ENCODE results near the gene SLC27A5.

DNA sequence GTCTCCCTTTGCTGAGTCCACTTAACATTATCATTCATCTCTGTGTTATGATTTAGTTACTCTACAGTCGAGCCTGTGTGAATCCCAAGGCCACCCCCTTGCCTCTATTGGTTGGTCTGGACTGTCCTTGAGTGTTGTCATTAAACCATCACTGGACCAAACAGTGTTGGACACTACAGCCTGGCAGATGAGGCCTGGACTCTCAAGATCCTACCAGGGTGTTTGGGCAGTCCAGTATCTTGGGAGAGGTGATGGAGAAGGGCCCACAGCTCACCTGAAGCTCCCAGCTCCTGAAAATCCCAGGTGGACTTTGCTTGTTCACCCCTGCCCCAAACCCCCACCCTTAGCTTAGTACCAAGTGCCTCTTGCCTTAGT, 39.3 kb upstream of the SLC27A5 start:
- TF ChIP-seq ZNF114 (CRISPR knock-in tag; IDR thresholded peaks at IDR 0.05) = no peak
- no peak for TF ChIP-seq EZH2 (IDR thresholded peaks at IDR 0.05; ENCODE audit: low read depth, unreplicated experiment)
- no peak for TF ChIP-seq EZH2phosphoT487 (IDR thresholded peaks at IDR 0.05; ENCODE audit: unreplicated experiment)
- TF ChIP-seq, protein P1, sequence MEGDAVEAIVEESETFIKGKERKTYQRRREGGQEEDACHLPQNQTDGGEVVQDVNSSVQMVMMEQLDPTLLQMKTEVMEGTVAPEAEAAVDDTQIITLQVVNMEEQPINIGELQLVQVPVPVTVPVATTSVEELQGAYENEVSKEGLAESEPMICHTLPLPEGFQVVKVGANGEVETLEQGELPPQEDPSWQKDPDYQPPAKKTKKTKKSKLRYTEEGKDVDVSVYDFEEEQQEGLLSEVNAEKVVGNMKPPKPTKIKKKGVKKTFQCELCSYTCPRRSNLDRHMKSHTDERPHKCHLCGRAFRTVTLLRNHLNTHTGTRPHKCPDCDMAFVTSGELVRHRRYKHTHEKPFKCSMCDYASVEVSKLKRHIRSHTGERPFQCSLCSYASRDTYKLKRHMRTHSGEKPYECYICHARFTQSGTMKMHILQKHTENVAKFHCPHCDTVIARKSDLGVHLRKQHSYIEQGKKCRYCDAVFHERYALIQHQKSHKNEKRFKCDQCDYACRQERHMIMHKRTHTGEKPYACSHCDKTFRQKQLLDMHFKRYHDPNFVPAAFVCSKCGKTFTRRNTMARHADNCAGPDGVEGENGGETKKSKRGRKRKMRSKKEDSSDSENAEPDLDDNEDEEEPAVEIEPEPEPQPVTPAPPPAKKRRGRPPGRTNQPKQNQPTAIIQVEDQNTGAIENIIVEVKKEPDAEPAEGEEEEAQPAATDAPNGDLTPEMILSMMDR (conservative IDR thresholded peaks at IDR 0.05; ENCODE audit: low read depth in 2 of 2) = no peak
- TF ChIP-seq, protein P2, sequence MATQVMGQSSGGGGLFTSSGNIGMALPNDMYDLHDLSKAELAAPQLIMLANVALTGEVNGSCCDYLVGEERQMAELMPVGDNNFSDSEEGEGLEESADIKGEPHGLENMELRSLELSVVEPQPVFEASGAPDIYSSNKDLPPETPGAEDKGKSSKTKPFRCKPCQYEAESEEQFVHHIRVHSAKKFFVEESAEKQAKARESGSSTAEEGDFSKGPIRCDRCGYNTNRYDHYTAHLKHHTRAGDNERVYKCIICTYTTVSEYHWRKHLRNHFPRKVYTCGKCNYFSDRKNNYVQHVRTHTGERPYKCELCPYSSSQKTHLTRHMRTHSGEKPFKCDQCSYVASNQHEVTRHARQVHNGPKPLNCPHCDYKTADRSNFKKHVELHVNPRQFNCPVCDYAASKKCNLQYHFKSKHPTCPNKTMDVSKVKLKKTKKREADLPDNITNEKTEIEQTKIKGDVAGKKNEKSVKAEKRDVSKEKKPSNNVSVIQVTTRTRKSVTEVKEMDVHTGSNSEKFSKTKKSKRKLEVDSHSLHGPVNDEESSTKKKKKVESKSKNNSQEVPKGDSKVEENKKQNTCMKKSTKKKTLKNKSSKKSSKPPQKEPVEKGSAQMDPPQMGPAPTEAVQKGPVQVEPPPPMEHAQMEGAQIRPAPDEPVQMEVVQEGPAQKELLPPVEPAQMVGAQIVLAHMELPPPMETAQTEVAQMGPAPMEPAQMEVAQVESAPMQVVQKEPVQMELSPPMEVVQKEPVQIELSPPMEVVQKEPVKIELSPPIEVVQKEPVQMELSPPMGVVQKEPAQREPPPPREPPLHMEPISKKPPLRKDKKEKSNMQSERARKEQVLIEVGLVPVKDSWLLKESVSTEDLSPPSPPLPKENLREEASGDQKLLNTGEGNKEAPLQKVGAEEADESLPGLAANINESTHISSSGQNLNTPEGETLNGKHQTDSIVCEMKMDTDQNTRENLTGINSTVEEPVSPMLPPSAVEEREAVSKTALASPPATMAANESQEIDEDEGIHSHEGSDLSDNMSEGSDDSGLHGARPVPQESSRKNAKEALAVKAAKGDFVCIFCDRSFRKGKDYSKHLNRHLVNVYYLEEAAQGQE (IDR thresholded peaks at IDR 0.05; ENCODE audit: unreplicated experiment) = no peak
- no peak for TF ChIP-seq POLR2AphosphoS5 (IDR thresholded peaks at IDR 0.05; ENCODE audit: low read depth)
- TF ChIP-seq CREB1 (CRISPR knock-in tag; IDR thresholded peaks at IDR 0.05; ENCODE audit: low read depth) = no peak
- no peak for TF ChIP-seq STAT1 (IDR thresholded peaks at IDR 0.05; ENCODE audit: unreplicated experiment)
- no peak for TF ChIP-seq JUNB (IDR thresholded peaks at IDR 0.05; ENCODE audit: unreplicated experiment)
- TF ChIP-seq, protein P3, sequence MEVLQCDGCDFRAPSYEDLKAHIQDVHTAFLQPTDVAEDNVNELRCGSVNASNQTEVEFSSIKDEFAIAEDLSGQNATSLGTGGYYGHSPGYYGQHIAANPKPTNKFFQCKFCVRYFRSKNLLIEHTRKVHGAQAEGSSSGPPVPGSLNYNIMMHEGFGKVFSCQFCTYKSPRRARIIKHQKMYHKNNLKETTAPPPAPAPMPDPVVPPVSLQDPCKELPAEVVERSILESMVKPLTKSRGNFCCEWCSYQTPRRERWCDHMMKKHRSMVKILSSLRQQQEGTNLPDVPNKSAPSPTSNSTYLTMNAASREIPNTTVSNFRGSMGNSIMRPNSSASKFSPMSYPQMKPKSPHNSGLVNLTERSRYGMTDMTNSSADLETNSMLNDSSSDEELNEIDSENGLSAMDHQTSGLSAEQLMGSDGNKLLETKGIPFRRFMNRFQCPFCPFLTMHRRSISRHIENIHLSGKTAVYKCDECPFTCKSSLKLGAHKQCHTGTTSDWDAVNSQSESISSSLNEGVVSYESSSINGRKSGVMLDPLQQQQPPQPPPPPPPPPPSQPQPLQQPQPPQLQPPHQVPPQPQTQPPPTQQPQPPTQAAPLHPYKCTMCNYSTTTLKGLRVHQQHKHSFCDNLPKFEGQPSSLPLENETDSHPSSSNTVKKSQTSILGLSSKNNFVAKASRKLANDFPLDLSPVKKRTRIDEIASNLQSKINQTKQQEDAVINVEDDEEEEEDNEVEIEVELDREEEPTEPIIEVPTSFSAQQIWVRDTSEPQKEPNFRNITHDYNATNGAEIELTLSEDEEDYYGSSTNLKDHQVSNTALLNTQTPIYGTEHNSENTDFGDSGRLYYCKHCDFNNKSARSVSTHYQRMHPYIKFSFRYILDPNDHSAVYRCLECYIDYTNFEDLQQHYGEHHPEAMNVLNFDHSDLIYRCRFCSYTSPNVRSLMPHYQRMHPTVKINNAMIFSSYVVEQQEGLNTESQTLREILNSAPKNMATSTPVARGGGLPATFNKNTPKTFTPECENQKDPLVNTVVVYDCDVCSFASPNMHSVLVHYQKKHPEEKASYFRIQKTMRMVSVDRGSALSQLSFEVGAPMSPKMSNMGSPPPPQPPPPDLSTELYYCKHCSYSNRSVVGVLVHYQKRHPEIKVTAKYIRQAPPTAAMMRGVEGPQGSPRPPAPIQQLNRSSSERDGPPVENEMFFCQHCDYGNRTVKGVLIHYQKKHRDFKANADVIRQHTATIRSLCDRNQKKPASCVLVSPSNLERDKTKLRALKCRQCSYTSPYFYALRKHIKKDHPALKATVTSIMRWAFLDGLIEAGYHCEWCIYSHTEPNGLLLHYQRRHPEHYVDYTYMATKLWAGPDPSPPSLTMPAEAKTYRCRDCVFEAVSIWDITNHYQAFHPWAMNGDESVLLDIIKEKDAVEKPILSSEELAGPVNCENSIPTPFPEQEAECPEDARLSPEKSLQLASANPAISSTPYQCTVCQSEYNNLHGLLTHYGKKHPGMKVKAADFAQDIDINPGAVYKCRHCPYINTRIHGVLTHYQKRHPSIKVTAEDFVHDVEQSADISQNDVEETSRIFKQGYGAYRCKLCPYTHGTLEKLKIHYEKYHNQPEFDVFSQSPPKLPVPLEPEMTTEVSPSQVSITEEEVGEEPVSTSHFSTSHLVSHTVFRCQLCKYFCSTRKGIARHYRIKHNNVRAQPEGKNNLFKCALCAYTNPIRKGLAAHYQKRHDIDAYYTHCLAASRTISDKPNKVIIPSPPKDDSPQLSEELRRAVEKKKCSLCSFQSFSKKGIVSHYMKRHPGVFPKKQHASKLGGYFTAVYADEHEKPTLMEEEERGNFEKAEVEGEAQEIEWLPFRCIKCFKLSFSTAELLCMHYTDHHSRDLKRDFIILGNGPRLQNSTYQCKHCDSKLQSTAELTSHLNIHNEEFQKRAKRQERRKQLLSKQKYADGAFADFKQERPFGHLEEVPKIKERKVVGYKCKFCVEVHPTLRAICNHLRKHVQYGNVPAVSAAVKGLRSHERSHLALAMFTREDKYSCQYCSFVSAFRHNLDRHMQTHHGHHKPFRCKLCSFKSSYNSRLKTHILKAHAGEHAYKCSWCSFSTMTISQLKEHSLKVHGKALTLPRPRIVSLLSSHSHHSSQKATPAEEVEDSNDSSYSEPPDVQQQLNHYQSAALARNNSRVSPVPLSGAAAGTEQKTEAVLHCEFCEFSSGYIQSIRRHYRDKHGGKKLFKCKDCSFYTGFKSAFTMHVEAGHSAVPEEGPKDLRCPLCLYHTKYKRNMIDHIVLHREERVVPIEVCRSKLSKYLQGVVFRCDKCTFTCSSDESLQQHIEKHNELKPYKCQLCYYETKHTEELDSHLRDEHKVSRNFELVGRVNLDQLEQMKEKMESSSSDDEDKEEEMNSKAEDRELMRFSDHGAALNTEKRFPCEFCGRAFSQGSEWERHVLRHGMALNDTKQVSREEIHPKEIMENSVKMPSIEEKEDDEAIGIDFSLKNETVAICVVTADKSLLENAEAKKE (CRISPR knock-in tag; IDR thresholded peaks at IDR 0.05) = no peak

Data from GM23338 (cell line).